Fibroblast of skin of left biceps (primary cell): ENCODE data around the gene LBX2.

Source experiments
- DNase-seq, 2 experiments: peaks; one replicate each; pipeline ENCODE4 v3.0.0-alpha.2; 2013; ENCODE audit warnings: low read depth in 2 of 2

Gene LBX2

GRCh38 chr2:74457129-74457548 is 42.3 kb downstream of the LBX2 start:
- DNase-seq, result no peak

GRCh38 chr2:74454654-74455511 is 44.5 kb downstream of the LBX2 start, which contains the start of gene INO80B:
Gene INO80B (plus strand): TSS chr2:74455087. CDS start chr2:74455117, 30 bp downstream.
- DNase-seq, result peak; percentile 94 to 95

- no peak for DNase-seq
Observed at GRCh38 chr2:74450570-74451190, 48.7 kb downstream of the LBX2 start.

GRCh38 chr2:74448771-74449170 is 50.6 kb downstream of the LBX2 start:
- DNase-seq, result no peak
